T follicular helper cell (primary cell): ENCODE data around the gene IRF8.
"Not testable (repeated sequence)": the region's sequence is repeated elsewhere in the genome, so short reads cannot be mapped to it uniquely, and the experiment has no call there.

Source experiments
- DNase-seq: peaks from one replicate; pipeline ENCODE4 v3.0.0-alpha.2; 2020; ENCODE audit warnings: low read depth

IRF8 gene

GRCh38 chr16:85935391-85935973, 36.5 kb downstream of the IRF8 start:
- DNase-seq = no peak

GRCh38 chr16:85935974-85936760, 37.2 kb downstream of the IRF8 start:
- DNase-seq = peak; percentile 21

GRCh38 chr16:85936816-85937215, 37.9 kb downstream of the IRF8 start:
- DNase-seq = no peak

- DNase-seq = no peak
These were observed 41.3 kb downstream of the IRF8 start for GRCh38 chr16:85940214-85940613.

GRCh38 chr16:85941863-85942644, 43.1 kb downstream of the IRF8 start:
- no peak for DNase-seq

- DNase-seq = not testable (repeated sequence)
These were observed 43.7 kb downstream of the IRF8 start for GRCh38 chr16:85942659-85943058.

- no peak for DNase-seq
These were observed 44.7 kb downstream of the IRF8 start for GRCh38 chr16:85943711-85944110.

- DNase-seq = no peak
These were observed 45.8 kb downstream of the IRF8 start for GRCh38 chr16:85944572-85945423.

- no peak for DNase-seq
These were observed 46.4 kb downstream of the IRF8 start for GRCh38 chr16:85945424-85945751.

GRCh38 chr16:85946541-85947124, 47.7 kb downstream of the IRF8 start:
- no peak for DNase-seq

GRCh38 chr16:85947230-85948137, 48.5 kb downstream of the IRF8 start:
- no peak for DNase-seq

- DNase-seq = no peak
These were observed 49.2 kb downstream of the IRF8 start for GRCh38 chr16:85948138-85948509.

GRCh38 chr16:85948616-85949265, 49.8 kb downstream of the IRF8 start:
- no peak for DNase-seq

GRCh38 chr16:85950136-85950918, 51.4 kb downstream of the IRF8 start:
- DNase-seq = no peak

- DNase-seq = no peak
These were observed 53.2 kb downstream of the IRF8 start for GRCh38 chr16:85952197-85952596.

- no peak for DNase-seq
These were observed 53.8 kb downstream of the IRF8 start for GRCh38 chr16:85952811-85953210.

GRCh38 chr16:85954927-85955519, 56.1 kb downstream of the IRF8 start:
- no peak for DNase-seq

- no peak for DNase-seq
These were observed 56.6 kb downstream of the IRF8 start for GRCh38 chr16:85955566-85955965.

GRCh38 chr16:85956426-85956825, 57.5 kb downstream of the IRF8 start:
- no peak for DNase-seq
